CD4-positive, alpha-beta T cell treated with Interleukin-21 for 1 hour (primary cell): Measurements from ENCODE around the gene PRUNE2.
A peak's percentile ranks its signal among the peaks of the same experiment; 100 is the strongest.

ENCODE experiments used
- DNase-seq: peaks from one replicate; pipeline ENCODE4 v3.0.0-alpha.2; 2020

PRUNE2 gene

DNA sequence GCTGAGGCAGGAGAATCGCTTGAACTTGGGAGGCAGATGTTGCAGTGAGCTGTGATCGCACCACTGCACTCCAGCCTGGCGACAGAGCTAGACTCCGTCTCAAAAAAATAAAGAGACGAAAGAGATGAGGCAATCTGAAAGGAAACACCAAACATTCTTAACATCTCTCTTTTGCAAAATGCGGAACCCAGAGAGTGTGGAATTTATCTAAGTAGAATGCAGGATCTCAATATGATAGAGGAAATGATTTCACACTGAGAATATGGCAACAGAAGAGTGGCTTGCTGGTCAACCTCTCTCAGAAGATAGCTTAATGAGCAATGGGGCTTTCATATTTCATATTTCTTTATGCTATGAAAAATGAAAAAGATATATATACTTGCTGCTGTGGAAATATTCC lies 175.1 kb downstream of the PRUNE2 start:
- DNase-seq = no peak

DNA sequence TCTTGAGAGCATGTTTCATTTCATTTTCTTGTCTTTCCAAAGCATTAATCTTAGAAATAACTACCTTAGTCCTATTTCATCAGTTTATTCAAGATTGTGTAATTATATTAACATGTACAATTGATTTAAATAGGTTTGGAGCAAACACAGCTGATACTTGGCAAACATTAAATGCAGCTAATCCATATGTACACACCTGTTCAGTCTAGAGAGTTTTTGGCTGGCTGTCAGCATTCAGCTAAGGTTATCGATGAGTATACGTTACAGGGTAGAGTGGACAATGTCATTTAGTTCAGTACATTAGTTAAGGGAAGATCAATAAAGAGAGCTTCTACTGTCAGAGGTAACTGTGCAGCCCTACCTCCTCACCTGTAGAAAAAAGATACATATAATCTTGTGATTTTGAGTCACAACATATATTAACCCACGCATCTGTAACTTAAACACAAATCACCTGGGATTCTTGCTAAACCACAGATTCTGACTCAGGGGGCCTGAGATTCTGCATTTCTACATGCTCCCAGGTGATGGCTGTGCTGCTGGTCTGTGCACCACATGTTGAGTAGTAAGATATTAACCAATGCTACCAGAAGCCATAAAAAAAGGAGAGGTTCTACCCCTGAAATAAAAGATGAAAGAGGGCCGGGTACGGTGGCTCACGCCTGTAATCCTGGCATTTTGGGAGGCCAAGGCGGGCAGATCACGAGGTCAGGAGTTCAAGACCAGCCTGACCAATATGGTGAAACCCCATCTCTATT lies 175.8 kb downstream of the PRUNE2 start:
- DNase-seq = no peak

DNA sequence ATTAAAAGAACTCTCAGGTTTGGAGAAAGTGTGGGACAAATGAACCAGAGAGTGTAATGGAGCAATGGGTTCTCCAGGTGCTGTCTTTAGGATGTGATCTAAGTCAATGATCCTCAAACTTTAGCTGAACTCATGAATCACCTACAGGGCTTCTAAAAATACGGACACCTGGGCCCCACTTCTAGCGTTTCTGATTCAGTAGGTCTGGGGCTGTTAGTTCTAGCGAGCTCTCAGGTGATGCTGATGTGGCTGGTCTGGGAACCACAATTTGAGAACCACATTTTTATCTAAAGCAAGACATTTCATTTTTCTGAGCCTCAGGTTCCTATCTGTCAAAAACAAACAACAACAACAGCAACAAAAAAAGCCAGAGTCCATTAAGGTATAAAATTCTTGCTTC lies 176.8 kb downstream of the PRUNE2 start:
- DNase-seq = no peak

DNA sequence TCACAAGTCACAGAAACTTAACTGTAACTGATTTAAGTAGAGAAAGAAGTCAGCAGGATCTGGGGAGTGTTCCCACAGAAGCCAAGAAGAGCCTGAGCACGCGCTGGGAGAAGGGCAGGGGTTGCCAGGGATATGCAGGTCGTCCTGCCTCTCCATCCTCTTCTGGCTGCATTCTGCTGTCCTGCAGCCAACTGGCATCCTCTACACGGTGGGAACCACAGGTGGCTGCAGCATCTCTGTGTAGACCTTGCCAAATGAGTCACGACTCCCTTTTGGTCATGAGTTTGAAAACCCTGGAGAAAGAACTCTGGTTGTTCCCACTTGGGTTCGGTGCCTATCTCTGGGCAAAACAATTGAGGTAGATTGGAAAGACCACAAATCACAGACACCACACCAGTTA lies 180.0 kb downstream of the PRUNE2 start:
- no peak for DNase-seq

DNA sequence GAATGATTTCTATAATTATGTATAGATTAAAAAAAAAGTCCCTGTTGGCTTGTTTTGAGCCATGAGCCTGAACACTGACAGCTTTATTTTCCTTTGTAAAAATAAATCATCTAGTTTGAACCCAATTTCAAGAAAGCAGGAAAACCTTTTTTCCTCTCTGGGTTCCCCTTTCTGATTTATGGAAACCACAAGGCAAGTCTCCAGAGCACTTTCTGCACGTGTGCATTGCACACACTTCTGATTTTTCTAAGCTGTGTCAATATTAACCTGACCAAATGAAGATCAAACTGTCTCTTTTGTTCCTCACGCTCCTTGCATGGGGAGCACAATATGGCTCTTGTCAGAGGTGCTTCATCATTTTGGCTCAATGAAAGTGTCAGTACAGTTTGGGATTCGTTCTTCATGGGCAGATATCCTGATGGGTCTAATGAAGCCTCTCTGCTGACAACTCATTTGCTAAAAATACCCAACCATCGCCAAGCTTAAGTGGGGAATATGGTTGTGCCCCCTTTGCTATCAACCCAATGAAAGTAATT lies 180.8 kb downstream of the PRUNE2 start:
- DNase-seq = no peak

DNA sequence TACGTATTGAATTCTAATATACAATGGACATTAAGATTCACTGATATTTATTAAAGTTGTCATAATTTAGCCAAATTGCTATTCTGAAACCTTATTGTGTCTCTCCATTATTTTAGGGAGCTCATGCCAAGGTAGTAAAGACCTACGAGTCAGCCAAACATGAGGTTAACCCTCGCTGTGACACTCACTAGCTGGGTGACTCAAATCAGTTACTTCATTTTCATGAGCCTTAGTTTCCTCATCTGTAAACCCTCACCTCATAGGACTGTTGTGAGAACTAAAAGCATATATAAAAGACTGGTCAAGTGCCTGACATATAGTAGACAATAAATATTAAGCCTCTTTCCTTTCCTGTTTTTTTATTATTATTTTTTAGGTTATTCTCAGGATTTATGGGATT lies 185.7 kb downstream of the PRUNE2 start:
- DNase-seq = no peak

DNA sequence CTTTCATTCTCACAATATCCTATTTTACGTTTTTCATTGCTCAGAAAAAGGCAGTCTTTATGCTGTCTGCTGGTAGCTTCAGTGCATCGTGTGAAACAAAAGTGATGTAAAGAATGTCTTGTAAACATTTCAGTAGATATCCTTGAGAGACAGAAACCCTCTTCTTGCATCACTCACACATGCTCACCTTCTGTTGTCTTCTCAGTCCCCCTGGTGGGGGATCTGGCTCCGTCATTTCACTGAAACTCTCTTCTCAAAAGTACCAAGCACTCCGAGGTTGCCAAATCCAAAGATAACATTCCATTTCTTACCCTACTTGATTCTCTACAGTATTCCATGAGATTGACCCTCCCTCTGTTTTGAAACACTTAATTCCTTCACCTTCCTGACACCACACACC lies 187.7 kb downstream of the PRUNE2 start:
- no peak for DNase-seq

DNA sequence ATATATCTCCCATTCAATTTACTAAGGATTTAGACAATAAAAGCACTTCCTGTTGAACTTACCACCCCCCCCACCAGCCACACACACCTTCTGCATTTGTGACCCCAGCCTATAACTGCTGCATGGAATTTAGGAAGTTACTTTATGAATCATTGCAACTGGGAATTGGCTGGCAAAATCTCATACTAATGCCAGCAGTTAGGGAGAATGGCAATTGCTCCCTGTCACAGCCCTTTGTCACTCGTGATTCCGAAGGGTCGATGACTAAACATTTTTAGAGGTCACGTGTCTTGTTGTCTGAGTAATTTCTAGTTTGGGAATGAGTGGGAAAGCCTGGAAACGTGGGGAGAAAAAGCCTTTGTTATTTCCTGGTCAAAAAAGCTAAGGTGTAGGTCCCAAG lies 188.3 kb downstream of the PRUNE2 start:
- no peak for DNase-seq

DNA sequence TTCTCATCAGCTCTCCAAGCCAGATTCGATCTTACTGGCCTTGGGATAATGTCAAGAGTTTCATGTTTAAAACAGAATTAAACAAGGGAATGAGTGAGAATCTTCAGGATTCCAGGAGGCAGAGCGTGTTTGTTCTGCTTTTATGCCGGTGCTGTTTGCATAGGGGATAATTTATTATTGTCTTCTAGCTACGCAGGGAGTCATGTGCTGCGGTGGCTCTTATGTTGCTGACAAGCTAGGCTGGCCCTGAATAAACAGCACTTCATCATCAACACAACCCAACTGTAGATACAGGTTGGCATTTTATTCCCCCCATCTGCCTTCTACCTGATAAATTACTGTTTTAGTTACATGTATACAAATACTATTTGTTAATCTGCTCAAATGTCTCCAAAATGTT lies 188.7 kb downstream of the PRUNE2 start:
- DNase-seq = no peak

DNA sequence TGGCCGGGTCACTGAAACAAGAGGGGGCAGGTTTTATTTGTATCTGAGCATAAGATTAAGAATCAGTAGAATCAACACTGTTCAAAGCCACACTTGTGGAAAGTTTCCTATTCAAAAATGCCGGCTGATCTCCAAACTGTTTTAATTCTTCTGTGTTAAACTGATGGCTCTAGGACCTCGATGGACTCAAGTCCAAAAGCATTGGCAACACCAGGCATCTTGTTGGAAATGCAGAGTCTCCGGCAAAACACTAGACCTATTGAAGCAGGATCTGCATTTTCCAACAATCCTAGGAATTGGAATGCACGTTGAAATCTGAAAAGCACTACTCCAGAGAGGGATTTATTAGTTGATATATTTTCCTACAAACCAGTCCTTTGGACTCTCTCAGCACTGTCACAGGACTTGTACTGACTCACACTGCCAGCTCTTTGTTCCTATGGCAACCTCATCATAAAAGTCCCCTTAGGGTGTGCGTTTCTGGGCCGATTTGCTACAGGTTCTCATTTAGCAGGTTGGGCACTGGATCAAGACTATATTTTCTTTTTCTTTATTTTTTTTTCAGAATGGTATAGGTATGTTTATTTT lies 189.7 kb downstream of the PRUNE2 start:
- no peak for DNase-seq

DNA sequence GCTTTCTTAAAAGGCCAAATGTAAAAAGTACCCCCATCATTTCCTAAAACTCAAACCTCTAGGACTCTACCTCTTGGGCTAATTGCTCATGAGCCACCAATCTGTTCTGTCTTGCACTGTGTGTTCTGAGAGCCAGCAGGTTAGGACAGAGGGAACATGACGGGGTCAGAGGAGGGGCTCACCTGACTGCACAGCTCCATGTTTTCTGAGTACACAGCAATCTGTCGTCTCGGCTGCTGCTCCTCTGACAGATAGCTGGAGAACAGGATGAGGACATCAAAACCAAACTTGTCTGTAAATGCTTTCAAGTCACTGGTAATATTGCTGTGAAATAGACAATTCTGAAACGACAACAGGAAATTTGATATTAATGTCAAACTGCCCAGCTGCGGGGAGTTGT lies 192.5 kb downstream of the PRUNE2 start:
- no peak for DNase-seq

DNA sequence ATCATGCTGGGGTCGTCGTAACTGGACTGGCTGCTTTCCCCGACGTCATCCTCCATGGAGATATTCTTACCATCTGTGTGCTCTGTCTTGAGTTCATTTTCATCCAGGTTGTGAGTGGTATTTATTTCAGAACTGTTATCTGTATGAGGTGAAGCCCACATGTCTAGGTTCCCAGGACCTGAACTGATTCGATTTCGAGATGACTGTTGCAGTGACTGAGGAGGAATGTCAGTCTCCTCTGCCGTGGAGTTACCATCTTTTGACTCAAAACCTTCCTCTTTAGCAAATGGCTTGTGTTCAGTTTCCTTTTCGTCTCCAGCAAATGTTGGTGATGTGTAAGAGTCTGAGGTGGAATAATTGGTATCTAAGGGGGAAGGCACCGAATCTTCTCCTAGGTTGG lies 196.9 kb downstream of the PRUNE2 start:
- no peak for DNase-seq

DNA sequence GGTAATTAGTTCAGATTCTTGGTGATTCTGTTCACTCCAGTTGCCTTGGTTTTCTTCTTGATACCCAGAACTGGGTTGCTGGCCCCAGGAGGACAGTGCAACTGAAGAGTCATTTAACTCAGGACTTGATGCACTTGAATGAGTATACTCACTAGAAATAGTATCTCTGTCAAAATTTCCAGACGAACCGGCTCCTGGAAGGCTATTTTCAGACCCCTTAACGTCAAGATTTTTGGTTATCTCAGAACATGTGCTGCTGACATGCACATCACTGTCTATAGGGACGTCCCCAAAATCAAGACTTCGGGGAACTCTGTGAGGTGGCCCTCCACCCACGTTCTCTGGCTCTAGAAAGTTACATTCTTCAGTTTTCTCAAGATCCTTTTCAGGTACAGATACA lies 198.4 kb downstream of the PRUNE2 start:
- no peak for DNase-seq

DNA sequence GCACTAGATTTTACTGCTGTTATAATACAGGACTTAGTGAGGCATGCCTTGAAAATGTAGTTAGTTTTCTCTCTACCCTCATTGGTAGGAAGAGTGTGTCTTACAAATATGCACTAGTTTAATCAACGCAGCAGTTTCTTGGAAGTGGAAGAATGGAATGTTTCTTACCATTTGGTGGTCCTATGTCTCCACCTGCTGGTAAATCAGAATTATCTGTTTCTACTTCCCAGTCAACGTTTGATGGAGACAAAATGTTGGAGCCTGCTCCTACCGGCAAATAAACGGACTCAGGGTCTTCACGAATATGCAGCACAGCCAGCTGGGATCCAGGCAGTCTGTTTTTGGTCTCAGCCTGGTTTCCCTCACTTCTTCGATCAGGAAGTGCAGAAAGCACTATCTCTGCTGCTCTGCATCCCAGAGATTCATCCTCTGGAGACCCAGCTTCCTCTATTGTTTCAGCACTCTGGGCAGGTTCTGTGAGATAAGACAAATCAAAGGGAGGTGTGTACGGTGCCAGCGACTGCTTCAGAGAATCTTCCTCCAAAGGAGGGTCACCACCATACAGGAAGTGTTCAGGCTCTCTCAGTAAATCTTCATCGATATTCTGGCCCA lies 201.2 kb downstream of the PRUNE2 start:
- peak; percentile 56 for DNase-seq

DNA sequence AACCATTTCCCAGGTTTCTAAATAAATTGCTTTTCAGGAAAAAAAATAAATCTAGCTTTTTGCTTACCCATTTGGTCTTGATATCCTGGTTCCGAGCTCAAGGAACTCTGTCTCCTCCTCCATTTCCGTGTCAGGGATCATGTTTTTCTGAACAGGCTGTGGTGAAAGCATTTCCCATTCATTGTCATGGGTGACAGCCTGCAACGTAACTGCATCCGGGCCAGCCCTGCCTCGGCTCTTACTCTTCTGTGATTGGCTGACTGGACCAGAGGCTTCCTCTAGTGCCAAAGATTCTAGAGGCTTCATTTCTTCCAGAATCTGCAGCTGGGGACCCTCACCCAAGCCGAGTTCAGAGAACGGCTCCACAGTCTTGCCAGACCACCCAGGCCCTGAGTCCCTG lies 202.6 kb downstream of the PRUNE2 start:
- no peak for DNase-seq

DNA sequence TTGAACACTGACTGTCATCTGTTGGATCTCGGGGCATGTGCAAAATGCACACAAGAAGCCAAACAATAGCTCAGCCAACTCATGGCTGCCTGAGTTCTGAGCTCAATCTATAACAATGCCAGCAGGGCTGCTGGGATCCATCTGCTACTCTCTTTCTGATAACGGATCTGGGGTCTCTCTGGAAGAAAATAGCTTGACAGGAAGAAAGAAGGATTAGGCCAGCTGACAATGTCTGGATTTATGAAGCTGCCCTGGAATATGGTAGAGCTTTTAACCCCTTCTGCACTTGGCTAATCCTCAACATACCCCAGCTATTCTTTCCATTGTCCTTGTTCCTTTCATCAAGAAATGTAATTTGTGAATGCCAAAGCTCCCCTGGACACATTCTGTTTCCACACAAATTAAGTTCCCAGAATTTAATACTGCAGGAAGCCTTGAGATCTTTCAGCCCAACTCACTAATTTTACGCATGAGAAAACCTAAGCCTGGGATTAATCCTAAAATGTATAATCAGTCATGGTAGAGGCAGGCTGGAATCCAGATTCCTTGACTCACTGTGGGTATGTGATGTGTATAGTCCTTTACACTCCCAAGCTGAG lies 204.4 kb downstream of the PRUNE2 start:
- no peak for DNase-seq

DNA sequence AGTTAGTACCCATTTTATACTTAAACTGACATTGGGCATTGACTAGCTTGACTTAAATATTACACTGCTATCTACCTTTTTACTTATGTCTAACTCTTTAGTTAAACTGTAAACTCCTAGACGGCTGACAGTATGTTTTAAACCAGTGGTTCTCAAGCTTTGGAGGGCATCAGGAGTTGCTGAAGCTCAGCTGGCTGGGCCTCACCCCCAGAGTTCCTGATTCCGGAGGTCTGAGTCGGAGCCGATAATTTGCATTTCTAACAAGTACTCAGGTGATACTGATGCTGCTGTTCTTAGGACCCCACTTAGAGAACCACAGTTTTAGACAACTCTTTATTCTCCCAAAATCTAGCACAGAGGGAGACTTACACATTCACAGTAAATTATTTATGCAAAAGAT lies 205.0 kb downstream of the PRUNE2 start:
- no peak for DNase-seq

DNA sequence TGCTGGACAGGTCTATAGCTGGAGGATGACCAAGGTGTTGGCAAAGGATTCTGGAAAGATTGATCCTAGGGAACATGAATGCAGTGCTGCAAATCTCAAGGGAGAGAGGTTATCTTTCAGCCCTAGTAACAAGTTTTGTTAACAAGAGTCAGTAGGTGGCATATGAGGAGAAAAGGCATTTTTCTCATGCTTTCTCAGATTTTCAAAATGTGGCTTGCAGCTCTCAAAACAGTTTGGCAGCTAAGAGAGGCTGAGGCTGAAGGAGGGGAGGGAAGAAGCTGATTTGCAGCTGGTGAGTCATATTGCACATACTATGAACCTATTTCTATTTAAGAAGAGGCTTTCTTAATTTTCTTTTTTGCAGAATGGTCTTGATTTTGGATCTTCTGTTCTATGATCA lies 205.9 kb downstream of the PRUNE2 start:
- no peak for DNase-seq

DNA sequence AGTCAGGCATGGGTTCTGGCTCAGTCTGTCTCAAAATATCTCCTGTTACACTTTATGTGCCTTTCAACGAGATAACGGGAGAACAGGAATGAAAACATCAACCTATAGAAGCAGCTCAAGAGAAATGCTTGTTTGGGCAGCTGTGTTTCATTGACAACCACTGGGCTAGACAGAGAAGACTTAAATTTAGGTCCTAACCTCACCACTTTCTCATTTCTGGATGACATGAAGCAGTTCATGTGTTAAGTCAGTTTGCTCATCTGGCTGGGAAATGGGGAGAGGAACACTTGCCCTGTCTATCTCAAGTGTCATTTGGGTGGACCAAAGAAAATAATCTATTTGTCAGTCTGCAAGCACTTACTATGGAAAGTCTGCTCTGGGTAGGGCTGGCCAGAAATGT lies 208.4 kb downstream of the PRUNE2 start:
- DNase-seq = no peak

DNA sequence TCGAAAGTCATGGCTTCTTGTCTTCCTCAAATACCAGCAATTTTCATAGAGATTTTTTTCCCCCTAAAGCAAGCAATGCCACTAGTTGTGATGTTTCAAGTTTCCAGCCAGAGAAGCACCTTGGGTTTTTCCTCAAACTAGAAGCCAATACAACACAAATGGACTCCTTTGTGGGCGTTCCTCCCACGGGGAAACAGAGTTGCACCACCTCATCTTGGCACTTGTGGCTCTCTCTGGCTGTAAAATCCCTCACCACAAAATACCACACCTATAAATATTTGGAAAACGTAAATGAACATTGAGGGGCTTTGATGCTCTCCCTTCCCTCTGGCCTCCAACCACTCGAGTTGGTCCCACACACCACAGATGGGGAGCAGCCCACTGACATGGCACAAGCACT lies 208.8 kb downstream of the PRUNE2 start:
- DNase-seq = no peak

DNA sequence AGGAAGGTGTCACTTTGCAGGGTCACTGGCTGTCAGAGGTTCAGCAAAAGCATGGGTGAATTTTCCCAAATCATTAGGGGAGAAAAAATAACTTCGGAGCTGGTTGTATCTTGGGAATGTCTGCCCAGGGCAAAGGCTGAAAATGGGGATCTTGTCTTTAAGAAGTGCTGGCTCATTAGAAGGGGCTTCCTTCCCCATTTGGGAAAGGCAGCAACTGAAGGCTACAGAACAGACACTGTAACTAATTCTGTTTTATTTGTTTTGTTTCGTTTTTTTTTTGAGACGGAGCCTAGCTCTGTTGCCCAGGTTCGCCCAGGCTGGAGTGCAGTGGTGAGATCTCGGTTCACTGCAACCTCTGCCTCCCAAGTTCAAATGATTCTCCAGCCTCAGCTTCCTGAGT lies 212.0 kb downstream of the PRUNE2 start:
- DNase-seq = no peak

DNA sequence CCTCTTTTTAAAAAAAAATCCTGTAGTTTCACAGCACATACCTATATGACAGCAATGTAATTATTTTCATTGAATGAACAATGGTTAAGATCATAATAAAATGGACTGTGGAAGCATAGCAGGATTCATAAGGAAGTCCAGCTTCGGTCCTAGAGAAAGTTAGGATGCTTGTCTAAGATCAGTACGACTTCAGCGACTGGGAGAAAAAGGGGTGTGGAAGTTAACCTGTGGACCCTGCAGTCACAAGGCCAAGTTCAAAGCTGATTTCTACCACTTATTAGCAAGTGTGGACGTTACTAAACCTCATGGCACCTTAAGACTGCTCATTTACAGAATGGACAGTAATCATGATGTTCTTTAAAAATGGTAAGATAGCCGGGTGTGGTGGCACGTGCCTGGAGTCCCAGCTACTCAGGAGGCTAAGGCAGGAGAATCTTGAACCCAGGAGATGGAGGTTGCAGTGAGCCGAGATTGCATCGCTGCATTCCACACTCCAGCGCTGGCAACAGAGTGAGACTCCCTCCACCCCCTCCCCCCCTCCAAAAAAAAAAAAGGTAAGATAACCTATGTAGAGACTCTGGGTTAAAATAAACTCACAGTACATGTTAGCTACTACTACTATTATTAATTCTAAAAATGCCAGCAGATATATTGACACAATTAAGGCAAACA lies 213.3 kb downstream of the PRUNE2 start:
- DNase-seq = no peak
